ENCODE results near the gene GPR183.

GPR183 gene

DNA sequence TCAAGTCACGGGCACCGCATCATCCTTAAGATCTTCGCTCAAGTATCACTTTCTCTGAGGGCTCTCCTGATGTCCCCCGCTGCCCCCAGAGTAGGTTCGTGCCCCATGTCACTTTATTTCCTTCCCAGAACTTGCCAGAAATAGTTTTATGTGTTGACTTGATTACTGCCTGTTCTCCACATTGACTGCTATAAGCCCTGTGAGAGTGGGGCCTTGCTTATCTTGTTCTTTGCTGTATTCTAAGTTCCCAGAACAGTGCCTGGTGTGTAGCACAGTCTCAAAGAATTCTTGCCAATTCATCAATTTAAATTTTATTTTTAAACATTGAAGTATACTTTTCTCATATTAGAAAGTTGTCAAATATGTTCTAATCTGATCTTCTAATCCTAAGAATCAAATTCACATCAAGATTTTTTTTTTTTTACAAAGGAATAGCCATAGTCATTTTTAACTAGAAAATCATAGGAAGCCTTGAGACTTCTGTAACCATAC, 32.1 kb upstream of the GPR183 start:
- DNase-seq (ENCODE audit: low read depth): no peak

- no peak for DNase-seq (ENCODE audit: low read depth)
Measured at GRCh38 chr13:99335603-99336002, 28.4 kb upstream of the GPR183 start.

GRCh38 chr13:99335087-99335486, 27.9 kb upstream of the GPR183 start:
- DNase-seq (ENCODE audit: low read depth): no peak

GRCh38 chr13:99334221-99334620, 27.0 kb upstream of the GPR183 start:
- no peak for DNase-seq (ENCODE audit: low read depth)

DNA sequence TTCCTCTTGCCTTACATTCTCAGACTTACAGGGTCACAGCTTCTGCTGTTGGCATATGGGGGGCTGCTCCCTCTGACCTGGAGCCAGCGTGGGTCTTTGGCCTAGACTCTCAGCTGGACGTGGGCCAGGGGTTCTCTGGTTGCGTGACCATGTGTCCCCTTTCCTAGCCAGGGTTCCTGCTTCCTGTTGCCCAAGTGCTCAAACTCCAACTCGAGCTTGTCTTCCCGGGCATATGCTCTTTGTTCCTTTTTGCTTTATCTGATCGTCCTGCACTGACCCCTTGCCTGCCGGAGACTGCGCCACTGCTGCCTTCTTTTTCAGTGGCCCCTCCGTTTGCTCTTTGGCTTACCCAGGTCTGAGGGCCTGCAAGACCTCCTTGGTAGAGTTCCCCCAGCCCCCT, 25.3 kb upstream of the GPR183 start:
- no peak for DNase-seq (ENCODE audit: low read depth)

- DNase-seq (ENCODE audit: low read depth): no peak
Measured at GRCh38 chr13:99331881-99332293, 24.7 kb upstream of the GPR183 start.

DNA sequence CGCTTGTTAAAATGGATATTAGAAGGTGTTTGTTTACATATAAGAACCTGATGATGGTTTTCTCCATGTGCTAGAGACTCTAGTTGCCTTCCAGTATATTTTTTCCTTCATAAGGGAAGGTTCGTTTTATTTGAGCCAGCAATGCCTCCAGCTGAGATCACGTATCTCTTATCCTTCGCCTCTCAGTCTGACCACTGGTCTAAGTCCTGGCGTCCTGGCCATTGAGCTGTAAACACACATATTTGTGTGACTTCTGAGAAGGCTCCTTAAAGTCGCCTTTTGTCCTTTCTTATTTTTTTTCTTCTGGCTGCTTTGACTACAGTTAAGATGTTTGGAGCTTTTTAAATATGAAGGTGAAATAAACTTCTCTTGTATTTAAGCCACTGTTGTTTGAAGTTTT, 23.7 kb upstream of the GPR183 start:
- no peak for DNase-seq (ENCODE audit: low read depth)

GRCh38 chr13:99329477-99329876, 22.3 kb upstream of the GPR183 start:
- DNase-seq (ENCODE audit: low read depth): no peak

GRCh38 chr13:99327761-99328160, 20.6 kb upstream of the GPR183 start:
- no peak for DNase-seq (ENCODE audit: low read depth)

DNA sequence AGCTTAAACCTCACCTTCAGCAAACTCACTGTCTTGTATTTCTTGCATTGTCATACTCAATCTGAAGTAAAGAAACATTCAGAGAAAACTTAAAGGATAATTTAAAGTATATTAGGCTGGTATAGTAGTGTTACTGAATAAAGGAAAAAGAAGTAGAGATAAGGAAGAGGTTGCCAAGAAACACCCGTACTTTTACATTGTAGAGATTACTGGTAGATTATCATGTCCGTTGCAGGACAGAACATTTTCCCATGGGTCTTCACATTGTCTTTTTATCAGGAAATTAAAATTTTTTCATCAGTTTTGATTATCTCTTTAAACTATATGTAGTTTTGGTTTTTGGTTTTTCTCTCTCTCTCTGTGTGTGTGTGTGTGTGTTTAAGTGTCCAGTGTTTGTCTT, 19.9 kb upstream of the GPR183 start:
- no peak for DNase-seq (ENCODE audit: low read depth)

DNA sequence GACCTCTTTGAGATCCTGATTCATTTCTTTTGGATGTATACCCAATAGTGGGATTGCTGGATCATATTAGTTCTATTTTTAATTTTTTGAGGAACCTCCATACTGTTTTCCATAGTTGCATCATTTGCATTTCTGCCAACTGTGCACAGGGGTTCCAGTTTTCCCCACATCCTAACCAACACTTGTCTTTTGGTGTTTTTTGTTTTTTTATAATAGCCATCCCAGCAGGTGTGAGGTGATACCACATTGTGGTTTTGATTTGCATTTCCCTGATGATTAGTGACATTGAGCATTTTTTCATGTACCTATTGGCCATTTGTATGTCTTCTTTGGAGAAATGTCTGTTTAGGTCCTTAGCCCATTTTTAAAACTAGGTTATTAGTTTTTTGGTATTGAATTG, 18.8 kb upstream of the GPR183 start:
- no peak for DNase-seq (ENCODE audit: low read depth)

GRCh38 chr13:99323488-99323887, 16.3 kb upstream of the GPR183 start:
- DNase-seq (ENCODE audit: low read depth): no peak

DNA sequence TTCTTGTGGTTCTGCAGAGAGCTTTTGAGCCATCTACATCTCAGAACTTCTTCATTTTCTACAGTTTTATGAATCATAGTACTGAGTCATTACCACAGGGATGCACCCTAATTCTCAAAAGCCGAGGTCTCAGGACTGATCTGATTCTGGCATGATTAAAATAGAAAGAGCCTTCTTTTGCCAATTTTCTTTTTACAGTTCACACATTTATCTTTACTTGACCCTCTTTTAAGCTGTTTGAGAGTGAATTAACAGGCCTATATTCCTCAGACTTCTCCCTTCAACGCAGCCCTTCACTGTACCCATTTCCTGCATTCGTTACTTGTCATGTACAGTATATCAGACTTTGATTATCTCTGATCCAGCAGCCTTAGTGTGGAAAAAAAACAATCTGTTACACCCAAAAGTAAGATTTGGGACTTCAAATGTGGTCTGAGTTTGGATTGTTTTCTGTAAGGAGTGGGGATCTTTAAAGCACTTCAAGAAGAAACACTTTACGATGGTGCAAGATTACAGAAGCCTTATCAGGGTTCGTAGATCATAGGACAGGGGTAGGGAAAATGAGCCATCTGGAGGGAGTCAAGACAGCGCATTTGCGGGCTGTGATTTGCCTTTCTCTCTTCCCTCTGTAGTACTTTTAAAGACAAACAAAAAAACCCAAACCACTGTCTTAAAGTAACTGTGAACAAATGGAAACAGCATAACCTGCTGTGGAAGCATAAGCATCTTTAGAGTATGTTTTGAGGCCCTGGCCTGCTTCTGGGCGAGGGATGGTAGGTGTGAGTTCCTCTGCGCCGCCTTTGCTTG, 15.3 kb upstream of the GPR183 start:
- DNase-seq (ENCODE audit: low read depth): peak; percentile 51

DNA sequence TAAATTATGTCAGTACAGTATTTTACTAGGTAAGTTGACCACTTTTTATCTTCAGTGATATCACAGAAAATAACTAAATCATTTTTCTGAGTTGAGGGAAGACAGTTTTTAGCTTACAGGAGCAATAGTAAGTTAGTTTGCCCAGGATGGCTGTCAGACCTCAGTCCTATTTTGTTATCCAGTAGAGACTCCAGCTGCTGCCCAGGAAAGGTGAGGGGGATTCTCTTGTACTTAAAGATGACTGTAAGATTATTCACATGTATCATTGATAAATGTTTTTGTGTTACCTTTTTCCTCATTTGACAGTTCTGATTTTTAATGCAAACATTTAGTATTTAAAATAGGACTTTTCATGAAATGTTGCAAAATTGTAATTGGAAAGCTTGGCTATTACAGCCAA, 14.5 kb upstream of the GPR183 start:
- no peak for DNase-seq (ENCODE audit: low read depth)

DNA sequence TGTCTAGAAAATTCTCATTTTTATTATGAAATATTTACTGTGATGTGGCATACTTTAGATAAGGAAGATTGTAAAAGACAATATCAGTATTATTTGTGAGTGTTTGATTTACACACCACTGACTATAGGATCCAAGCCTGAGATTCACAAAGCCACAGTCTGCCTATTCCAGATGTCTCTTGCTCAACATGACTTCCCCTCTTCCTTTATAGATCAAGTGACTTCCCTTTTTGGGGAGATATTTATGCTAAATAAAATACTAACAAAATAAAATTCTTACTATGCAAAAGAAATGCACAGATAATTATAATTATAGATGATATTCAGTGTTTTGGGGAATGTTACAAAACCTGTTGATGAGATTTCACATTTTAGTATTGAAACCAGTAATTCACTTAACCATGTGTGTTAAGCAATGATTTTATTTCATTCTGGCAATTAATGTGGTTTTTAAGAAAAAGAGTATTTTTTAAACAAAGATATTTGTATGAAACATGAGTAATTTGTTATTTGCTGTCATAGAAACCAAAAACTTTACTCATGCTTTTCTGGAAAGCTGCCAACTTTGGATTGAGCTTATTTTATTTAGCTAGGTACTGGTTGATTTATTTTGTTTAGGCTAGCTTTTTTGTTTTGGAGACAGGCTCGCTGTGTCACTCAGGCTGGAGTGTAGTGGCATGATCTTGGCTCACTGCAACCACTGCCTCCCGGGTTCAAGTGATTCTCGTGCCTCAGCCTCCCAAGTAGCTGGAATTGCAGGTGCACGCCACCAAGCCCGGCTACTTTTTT, 13.7 kb upstream of the GPR183 start:
- peak; percentile 79 for DNase-seq (ENCODE audit: low read depth)

DNA sequence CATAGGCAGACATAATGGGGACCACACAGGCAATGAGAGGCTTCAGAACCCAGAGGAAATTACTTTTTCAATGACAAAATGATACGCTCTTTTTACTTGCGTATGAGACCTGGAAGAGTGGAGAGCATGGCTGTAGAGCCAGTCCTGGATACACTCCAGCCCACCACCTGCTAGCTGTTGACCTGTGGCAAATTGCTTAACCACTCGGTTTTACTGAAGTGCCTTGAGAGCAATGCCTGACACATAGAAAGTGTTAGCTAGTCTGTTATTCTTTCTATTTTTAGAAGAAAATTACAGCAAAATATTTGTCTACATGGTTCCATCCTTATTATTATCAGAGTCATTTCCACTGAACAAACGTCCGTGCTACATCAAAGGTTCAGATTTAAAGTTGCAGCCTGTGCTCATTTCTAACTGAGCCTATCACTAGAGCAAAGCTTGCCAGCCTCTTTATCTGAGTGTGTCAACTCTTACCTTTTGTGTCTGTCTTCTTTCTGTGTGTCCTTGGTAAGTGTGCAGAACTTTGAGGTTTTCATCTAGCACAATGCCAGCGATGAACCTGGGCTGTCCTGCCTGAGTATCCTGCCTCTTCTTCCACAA, 9.6 kb upstream of the GPR183 start:
- DNase-seq (ENCODE audit: low read depth): no peak

DNA sequence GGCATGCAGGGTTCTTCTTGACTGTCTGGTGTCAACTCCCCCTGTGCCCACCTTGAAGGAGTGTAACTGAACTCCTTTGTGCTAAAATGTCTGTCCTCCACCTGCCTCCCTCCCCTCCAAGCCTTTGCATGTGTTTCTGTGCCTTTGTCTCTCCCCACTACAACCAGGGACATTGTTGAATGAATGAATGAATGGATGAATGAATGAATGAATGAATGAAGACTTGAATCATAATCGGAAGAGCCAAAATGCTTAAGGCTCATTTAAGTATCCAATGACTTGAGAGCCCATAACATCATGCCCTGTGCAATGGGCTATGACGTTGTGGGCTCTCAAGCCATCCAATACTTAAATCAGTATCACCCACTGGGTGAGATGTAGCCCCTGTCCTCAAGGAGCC, 9.0 kb upstream of the GPR183 start:
- no peak for DNase-seq (ENCODE audit: low read depth)

GRCh38 chr13:99315186-99315585, 8.0 kb upstream of the GPR183 start:
- DNase-seq (ENCODE audit: low read depth): no peak

GRCh38 chr13:99314640-99315176, 7.5 kb upstream of the GPR183 start:
- DNase-seq (ENCODE audit: low read depth): no peak

- no peak for DNase-seq (ENCODE audit: low read depth)
Measured at GRCh38 chr13:99313941-99314340, 6.7 kb upstream of the GPR183 start.

GRCh38 chr13:99313501-99313900, 6.3 kb upstream of the GPR183 start:
- no peak for DNase-seq (ENCODE audit: low read depth)

GRCh38 chr13:99312493-99312883, 5.3 kb upstream of the GPR183 start:
- peak; percentile 85 for DNase-seq (ENCODE audit: low read depth)

All from fibroblast of the conjunctiva (primary cell).